ENCODE measurements around the gene PHKB.
"Not testable (repeated sequence)": the region's sequence is repeated elsewhere in the genome, so short reads cannot be mapped to it uniquely, and the experiment has no call there.

PHKB gene

DNA sequence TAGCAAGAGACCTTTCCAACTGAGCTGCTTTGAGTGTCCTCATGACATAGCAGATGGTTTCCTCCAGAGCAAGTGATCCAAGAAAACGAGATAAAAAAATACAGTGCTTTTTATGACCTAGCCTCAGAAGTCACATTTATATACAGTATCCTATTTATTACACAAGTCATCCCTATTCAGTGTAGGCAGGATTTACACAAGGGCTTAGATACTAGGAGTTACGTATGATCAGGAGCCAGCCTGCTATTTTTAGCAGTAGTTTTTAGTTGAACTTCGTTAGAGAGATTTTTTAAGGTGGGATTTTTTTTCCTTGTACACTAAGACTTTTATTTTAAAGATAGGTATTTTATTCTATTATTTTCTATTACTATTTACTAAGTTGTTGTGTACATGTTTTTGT, 58.4 kb downstream of the PHKB start:
- H3K4me2 ChIP-seq (ENCODE audit: low read length): no peak overlapping the region
- no peak overlapping the region for H3K9ac ChIP-seq (ENCODE audit: low read depth, low read length)
- H3K4me3 ChIP-seq (ENCODE audit: low read length): no peak overlapping the region
- no peaks in the 10 kb centered on the region for H3K9me3 ChIP-seq (replicated peaks; ENCODE audit: low read length)
- no peaks in the 10 kb centered on the region for H3K27me3 ChIP-seq (ENCODE audit: control insufficient read depth, insufficient read depth, low read length)
- H3K4me1 ChIP-seq (ENCODE audit: control insufficient read depth, insufficient read depth, low read length): no peaks in the 10 kb centered on the region
- H3K36me3 ChIP-seq (ENCODE audit: insufficient read depth, low read length): no peaks in the 10 kb centered on the region

DNA sequence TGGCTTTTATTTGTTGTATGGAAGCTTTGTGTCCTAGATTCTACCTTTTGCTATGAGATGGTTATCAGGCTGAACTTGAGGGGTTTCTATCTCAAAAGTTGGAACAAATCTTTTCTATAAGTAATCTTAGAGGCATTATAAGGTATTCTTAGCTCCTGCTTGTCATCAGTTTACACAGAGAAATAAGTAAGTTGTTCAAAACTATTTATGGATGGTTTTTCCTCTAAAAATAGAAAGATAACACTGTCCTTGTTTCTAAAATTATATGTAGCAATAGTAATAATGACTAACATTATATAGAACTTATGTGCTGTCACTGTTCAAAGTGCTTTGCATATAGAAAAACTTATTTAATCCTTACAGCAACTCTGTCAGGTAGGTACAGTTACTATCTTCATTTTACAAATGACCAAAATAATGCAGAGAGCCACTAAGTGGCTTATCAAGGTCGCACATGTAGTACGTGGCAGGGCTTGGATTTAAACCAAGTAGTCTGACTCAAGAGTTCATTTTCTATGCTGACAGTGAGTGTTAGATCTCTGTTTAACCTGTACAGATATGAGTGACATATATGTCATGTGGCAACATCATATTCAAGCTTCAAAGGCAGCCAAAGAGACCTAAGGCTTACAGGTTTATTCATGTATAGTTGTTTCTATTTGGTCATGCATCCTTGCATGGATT, 59.0 kb downstream of the PHKB start:
- Histone ChIP-seq H3K9me3 (replicated peaks; ENCODE audit: low read length) (no peaks in the 10 kb centered on the region), H3K4me3 (ENCODE audit: low read length) (no peak overlapping the region), H3K36me3 (ENCODE audit: insufficient read depth, low read length) (no peaks in the 10 kb centered on the region), H3K4me2 (ENCODE audit: low read length) (no peak overlapping the region), H3K27me3 (ENCODE audit: control insufficient read depth, insufficient read depth, low read length) (no peaks in the 10 kb centered on the region), H3K4me1 (ENCODE audit: control insufficient read depth, insufficient read depth, low read length) (no peaks in the 10 kb centered on the region), H3K9ac (ENCODE audit: low read depth, low read length) (no peak overlapping the region)

DNA sequence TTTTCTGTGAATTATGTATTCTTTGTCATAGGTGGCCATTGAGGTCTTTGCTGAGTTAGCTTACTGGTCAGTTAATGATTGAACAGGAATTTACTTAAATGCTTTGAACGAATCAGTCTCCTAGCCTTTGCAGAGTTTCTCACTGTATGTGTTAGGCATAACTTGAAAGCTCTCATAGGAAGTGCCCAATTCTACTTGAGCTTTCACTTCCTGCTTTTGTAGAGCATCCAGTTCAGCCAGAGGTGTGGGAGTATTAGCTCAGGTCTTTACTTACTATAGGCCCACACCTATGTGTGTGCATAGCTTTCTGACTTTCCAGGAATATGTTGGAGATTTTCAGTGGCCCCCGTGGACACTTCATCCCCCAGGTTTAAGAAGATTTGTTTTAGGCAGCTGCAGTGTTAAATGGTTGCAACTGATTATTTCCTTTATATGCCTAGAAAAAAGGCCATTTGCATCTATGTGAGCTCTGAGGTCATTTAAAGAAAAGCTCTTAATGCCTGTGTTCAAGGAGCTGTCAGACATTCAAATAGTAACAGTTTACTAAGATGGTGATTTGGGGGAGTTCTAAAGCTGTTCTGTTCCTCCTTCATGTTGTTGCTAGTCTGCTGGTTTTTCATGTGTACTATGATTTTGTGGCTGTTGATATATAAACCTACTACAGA, 62.3 kb downstream of the PHKB start:
- Histone ChIP-seq H3K9me3 (replicated peaks; ENCODE audit: low read length) (no peaks in the 10 kb centered on the region), H3K4me3 (ENCODE audit: low read length) (no peak overlapping the region), H3K4me1 (ENCODE audit: control insufficient read depth, insufficient read depth, low read length) (no peaks in the 10 kb centered on the region), H3K27me3 (ENCODE audit: control insufficient read depth, insufficient read depth, low read length) (no peaks in the 10 kb centered on the region), H3K4me2 (ENCODE audit: low read length) (no peak overlapping the region), H3K36me3 (ENCODE audit: insufficient read depth, low read length) (no peaks in the 10 kb centered on the region), H3K9ac (ENCODE audit: low read depth, low read length) (no peak overlapping the region)

DNA sequence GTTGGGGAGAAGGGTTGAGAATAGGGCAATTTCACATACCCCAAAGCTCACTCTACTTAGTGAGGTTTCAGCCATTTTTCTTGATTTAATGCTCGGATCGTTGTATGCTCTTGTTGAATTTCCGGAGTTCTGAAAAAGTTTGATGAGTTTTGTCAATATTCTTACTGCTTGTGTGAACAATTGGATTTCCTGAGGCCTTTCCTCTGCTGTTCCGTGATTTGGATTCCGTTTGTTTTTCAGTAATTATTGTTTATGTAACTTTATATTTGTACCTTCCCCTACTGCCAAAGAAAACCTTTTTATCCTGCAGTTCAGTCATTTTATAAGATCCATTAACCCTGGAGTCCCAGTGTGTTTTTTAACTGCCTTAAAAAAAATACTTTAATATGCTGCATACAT, 62.9 kb downstream of the PHKB start:
- no peaks in the 10 kb centered on the region for H3K4me1 ChIP-seq (ENCODE audit: control insufficient read depth, insufficient read depth, low read length)
- H3K9me3 ChIP-seq (replicated peaks; ENCODE audit: low read length): no peaks in the 10 kb centered on the region
- no peaks in the 10 kb centered on the region for H3K36me3 ChIP-seq (ENCODE audit: insufficient read depth, low read length)
- H3K4me2 ChIP-seq (ENCODE audit: low read length): no peak overlapping the region
- H3K27me3 ChIP-seq (ENCODE audit: control insufficient read depth, insufficient read depth, low read length): no peaks in the 10 kb centered on the region
- no peak overlapping the region for H3K9ac ChIP-seq (ENCODE audit: low read depth, low read length)
- no peak overlapping the region for H3K4me3 ChIP-seq (ENCODE audit: low read length)

DNA sequence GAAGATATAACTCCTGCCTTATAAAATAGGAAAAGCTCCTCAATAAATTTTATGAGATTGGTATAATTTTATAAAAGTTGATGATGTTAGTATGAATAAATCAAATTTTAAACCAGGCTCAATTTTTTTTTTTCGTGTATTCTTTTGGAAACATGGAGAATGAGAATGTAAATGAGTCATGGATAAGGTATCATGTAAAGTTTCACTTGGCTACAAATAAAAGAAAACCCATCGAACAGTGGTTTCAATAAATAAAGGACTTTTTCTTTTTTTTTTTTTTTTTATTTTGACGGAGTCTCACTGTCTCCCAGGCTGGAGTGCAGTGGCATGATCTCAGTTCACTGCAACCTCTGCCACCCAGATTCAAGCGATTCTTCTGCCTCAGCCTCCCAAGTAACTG, 67.3 kb downstream of the PHKB start:
- Histone ChIP-seq H3K9ac (ENCODE audit: low read depth, low read length) (no peak overlapping the region), H3K4me1 (ENCODE audit: control insufficient read depth, insufficient read depth, low read length) (no peaks in the 10 kb centered on the region)

DNA sequence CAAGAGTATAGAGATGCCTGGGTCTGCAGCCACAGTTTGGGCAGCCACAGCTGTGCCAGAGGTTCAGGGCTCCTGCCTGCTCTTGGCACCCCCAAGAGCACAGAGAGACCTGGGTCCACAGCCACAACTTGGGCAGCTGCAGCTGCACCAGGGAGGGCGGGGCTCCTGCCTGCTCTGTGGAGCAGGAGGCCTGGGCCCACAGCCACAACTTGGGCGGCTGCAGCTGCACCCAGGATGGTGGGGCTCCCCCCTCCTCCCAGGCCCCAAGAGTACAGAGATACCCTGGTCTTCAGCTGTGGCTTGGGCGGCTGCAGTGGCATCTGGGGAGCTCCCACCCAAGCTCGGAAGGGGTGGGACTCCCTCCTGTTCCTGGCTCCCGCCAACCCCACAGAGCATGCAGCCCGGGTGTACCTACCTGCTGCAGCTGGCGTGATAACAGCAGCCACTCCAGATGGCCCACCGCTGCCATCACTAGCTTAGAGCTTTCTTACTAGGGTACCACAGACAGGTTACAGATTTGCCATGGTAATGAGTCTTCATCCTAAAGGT, 72.7 kb downstream of the PHKB start:
- H3K4me1 ChIP-seq (ENCODE audit: control insufficient read depth, insufficient read depth, low read length): no peaks in the 10 kb centered on the region
- H3K9ac ChIP-seq (ENCODE audit: low read depth, low read length): no peak overlapping the region
- no peaks in the 10 kb centered on the region for H3K27me3 ChIP-seq (ENCODE audit: control insufficient read depth, insufficient read depth, low read length)
- H3K4me2 ChIP-seq (ENCODE audit: low read length): no peak overlapping the region
- no peaks in the 10 kb centered on the region for H3K9me3 ChIP-seq (replicated peaks; ENCODE audit: low read length)
- H3K4me3 ChIP-seq (ENCODE audit: low read length): no peak overlapping the region
- H3K36me3 ChIP-seq (ENCODE audit: insufficient read depth, low read length): no peaks in the 10 kb centered on the region

More for the DNA sequence above, 67.3 kb downstream of the PHKB start:
- Histone ChIP-seq H3K4me2 (ENCODE audit: low read length) (no peak overlapping the region), H3K27me3 (ENCODE audit: control insufficient read depth, insufficient read depth, low read length) (no peaks in the 10 kb centered on the region), H3K36me3 (ENCODE audit: insufficient read depth, low read length) (no peaks in the 10 kb centered on the region), H3K4me3 (ENCODE audit: low read length) (no peak overlapping the region), H3K9me3 (replicated peaks; ENCODE audit: low read length) (no peaks in the 10 kb centered on the region)

DNA sequence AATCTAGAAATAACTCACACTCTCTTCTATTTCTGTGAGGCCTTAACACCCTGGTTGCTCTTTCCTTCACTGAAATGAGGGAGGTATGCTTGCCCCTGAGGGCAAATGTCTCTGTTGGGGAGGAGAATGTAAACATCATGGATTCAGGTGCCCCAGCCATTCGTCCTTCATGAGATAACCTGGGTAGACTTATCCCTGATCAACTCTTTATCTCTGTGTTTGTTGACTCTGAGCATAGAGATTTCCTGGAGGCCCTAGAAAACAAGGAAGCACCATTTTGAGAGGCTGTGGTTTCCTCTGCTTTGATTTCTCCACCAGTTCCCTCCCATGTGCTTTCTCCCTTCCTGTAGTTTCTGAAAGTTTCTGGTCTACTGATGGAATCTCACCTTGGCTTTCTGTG, 77.3 kb downstream of the PHKB start:
- Histone ChIP-seq H3K9me3 (replicated peaks; ENCODE audit: low read length) (no peaks in the 10 kb centered on the region), H3K4me2 (ENCODE audit: low read length) (no peak overlapping the region), H3K27me3 (ENCODE audit: control insufficient read depth, insufficient read depth, low read length) (no peaks in the 10 kb centered on the region), H3K4me1 (ENCODE audit: control insufficient read depth, insufficient read depth, low read length) (no peaks in the 10 kb centered on the region), H3K36me3 (ENCODE audit: insufficient read depth, low read length) (no peaks in the 10 kb centered on the region), H3K4me3 (ENCODE audit: low read length) (no peak overlapping the region), H3K9ac (ENCODE audit: low read depth, low read length) (no peak overlapping the region)

DNA sequence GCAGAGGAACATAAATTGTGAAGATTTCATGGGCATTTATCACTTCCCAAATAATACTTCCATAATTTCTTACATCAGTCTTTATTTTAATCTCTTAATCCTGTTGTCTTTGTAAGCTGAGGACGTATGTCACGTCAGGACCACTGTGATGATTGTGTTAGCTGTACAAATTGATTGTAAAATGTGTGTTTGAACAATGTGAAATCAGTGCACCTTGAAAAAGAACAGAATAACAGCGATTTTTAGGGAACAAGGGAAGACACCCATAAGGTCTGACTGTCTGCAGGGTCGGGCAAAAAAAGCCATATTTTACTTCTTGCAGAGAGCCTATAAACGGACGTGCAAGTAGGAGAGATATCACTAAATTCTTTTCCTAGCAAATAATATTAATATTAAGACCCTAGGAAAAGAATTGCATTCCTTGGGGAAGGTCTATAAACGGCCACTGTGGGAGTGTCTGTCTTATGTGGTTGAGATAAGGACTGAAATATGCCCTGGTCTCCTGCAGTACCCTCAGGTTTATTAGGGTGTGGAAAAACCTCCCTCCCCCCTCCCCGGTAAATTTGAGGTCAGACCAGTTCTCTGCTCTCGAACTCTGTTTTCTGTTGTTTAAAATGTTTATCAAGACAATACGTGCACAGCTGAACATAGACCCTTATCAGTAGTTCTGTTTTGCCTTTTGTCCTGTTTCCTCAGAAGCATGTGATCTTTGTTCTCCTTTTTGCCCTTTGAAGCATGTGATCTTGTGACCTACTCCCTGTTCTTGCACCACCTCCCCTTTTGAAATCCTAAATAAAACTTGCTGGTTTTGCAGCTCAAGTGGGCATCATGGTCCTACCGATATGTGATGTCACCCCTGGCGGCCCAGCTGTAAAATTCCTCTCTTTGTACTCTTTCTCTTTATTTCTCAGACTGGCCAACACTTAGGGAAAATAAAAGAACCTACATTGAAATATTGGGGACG, 78.9 kb downstream of the PHKB start:
- not testable (repeated sequence) for H3K9me3 ChIP-seq (replicated peaks; ENCODE audit: low read length); H3K9ac ChIP-seq (ENCODE audit: low read depth, low read length)

DNA sequence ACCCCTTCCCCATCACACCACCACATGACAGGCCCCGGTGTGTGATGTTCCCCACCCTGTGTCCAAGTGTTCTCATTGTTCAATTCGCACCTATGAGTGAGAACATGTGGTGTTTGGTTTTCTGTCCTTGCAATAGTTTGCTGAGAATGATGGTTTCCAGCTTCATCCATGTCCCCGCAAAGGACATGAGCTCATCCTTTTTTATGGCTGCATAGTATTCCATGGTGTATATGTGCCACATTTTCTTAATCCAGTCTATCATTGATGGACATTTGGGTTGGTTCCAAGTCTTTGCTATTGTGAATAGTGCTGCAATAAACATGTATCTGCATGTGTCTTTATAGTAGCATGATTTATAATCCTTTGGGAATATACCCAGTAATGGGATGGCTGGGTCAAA, 80.0 kb downstream of the PHKB start:
- not testable (repeated sequence) for H3K9me3 ChIP-seq (replicated peaks; ENCODE audit: low read length); H3K4me1 ChIP-seq (ENCODE audit: control insufficient read depth, insufficient read depth, low read length); H3K36me3 ChIP-seq (ENCODE audit: insufficient read depth, low read length); H3K9ac ChIP-seq (ENCODE audit: low read depth, low read length); H3K4me3 ChIP-seq (ENCODE audit: low read length); H3K27me3 ChIP-seq (ENCODE audit: control insufficient read depth, insufficient read depth, low read length); H3K4me2 ChIP-seq (ENCODE audit: low read length)

More for the DNA sequence above, 78.9 kb downstream of the PHKB start:
- H3K4me2 ChIP-seq (ENCODE audit: low read length); H3K4me1 ChIP-seq (ENCODE audit: control insufficient read depth, insufficient read depth, low read length); H3K36me3 ChIP-seq (ENCODE audit: insufficient read depth, low read length); H3K27me3 ChIP-seq (ENCODE audit: control insufficient read depth, insufficient read depth, low read length); H3K4me3 ChIP-seq (ENCODE audit: low read length): not testable (repeated sequence)

DNA sequence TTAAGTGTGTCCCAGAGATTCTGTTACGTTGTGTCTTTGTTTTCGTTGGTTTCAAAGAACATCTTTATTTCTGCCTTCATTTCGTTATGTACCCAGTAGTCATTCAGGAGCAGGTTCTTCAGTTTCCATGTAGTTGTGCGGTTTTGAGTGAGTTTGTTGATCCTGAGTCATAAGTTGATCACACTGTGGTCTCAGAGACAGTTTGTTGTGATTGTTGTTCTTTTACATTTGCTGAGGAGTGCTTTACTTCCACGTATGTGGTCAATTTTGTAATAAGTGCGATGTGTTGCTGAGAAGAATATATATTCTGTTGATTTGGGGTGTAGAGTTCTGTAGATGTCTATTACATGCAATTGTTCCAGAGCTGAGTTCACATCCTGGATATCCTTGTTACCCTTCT, 83.1 kb downstream of the PHKB start:
- not testable (repeated sequence) for H3K27me3 ChIP-seq (ENCODE audit: control insufficient read depth, insufficient read depth, low read length); H3K4me1 ChIP-seq (ENCODE audit: control insufficient read depth, insufficient read depth, low read length); H3K36me3 ChIP-seq (ENCODE audit: insufficient read depth, low read length); H3K9ac ChIP-seq (ENCODE audit: low read depth, low read length); H3K9me3 ChIP-seq (replicated peaks; ENCODE audit: low read length); H3K4me2 ChIP-seq (ENCODE audit: low read length); H3K4me3 ChIP-seq (ENCODE audit: low read length)

DNA sequence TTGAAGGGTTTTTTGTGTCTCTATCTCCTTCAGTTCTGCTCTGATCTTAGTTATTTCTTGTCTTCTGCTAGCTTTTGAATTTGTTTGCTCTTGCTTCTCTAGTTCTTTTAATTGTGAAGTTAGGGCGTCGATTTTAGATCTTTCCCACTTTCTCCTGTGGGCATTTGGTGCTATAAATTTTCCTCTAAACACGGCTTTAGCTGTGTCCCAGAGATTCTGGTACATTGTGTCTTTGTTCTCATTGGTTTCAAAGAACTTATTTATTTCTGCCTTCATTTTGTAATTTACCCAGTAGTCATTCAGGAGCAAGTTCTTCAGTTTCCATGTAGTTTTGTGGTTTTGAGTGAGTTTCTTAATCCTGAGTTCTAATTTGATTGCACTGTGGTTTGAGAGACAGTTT, 90.1 kb downstream of the PHKB start:
- not testable (repeated sequence) for H3K4me2 ChIP-seq (ENCODE audit: low read length); H3K27me3 ChIP-seq (ENCODE audit: control insufficient read depth, insufficient read depth, low read length); H3K9me3 ChIP-seq (replicated peaks; ENCODE audit: low read length); H3K4me3 ChIP-seq (ENCODE audit: low read length); H3K9ac ChIP-seq (ENCODE audit: low read depth, low read length); H3K4me1 ChIP-seq (ENCODE audit: control insufficient read depth, insufficient read depth, low read length)
- H3K36me3 ChIP-seq (ENCODE audit: insufficient read depth, low read length): peaks cover 12% of the 10 kb centered on the region

Data from skeletal muscle satellite cell (primary cell).